Measurements from ENCODE around the gene SLC6A3.

Gene SLC6A3

DNA sequence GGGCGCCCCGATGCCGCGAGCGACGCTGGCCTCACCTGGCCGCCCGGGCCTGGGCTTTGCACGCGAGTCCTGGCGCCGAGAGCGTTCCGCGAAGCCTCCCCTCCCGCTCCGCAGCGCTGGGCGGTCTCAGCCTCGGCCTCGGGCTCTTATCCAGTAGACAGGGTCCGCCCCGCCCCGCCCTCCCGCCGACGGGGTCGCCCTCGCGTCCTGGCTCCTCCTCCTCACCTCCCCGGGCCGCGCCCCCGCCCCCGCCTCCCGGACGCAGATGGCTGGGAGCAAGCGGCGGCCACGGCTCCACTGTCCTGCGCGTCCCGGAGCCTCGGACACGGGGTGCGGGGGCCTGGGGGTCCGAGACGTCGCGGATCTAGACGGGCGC, at the start of gene SLC6A3:
Gene SLC6A3 (minus strand): TSS at position 128 of the 376 bp plus-strand sequence. CDS start 2,243 bp downstream, outside the sequence.
- no peak for DNase-seq

DNA sequence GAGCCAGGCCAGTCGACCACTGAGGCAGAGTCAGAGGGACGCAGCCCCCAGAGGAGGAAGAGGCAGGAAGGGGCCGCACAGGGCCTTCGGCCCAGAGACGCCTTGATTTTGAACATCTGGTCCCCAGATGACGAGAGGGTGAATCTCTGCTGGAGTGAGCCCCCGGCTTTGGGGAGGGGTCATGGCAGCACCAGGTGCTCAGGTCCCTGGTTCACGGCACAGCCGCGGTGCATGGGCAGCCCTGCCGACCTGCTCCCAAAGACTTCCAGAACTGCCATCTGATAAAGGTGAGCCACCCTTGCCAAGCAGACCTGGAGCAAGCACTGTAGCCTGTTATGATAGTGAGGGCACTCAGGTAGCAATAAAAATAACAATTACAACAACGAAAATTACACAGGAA, 48.7 kb upstream of the SLC6A3 start:
- DNase-seq, result no peak

DNA sequence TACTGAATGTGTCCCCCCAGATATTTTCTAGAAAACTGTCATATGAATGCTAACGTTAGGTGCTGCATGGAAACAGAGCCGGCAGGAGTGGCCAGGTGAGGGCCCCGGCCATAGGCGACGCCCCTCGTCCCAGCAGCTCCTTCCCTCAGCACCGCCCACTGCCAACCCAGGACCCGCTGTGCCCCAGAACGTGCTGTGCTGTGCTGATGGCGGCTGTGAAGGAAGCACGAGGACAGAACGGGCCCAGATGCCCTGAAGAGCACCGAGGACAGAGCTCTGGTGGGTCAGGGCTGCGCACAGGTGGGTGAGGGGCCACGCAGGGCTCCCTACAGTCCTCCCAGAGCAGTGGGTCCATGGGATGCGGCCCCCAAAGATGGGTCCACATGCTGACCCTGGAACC, 48.2 kb upstream of the SLC6A3 start:
- no peak for DNase-seq

DNA sequence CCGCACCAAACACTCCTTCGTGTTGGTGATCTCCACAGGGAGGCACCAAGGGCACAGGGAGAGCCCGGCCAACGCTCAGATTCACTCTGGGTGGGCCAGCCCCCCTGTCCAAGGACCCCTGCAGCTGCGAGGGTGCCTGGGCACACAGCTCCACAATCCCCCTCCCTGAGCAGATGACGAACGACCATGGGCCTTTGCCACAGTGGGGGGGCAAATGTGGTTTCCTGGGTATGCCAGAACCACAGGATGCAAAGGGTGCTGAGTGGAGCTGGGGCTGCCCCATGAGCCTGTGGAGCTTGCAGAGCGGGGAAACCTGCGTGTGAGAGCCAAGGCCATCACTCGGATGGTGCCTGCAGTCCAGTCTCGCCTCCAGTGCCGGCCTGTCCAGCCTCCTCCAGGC, 47.5 kb upstream of the SLC6A3 start:
- no peak for DNase-seq

DNA sequence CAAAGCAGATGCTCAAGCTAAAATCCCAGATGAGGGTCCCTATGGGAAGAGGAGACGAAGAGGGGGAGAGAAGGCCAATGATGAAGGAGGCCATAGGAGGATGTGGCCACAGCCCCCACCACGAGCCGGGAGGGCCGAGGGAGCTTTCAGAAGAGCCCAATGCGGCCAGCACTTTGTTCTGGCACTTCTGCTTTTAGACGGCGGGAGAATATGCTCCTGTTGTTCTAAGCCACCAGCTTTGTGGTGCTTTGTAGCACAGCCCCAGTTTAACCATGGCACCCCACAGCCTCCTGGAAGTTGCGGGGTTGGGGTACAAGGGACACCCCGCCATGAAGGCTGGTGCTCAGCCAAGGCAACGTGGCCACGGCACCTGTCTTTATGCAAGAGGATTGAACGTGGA, 45.1 kb upstream of the SLC6A3 start:
- no peak for DNase-seq

DNA sequence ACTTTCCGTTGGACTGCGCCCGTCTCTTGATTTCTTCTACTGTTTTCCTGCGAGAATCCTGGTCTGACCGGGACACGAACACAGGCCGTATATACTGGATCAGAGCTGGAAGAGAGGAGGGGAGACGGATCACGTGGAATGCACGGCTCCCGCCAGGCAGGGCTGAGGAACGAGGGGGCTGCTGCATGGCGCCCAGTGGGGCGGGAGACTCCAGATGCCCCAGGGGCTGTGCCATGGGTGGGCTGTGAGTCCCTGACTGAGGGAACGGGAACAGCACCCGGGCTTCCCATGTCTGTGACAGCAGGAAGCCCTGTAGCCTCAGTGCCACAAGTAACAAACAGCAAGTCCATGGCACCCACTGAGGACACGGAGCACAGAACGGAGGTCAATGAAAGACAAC, 44.5 kb upstream of the SLC6A3 start:
- no peak for DNase-seq

DNA sequence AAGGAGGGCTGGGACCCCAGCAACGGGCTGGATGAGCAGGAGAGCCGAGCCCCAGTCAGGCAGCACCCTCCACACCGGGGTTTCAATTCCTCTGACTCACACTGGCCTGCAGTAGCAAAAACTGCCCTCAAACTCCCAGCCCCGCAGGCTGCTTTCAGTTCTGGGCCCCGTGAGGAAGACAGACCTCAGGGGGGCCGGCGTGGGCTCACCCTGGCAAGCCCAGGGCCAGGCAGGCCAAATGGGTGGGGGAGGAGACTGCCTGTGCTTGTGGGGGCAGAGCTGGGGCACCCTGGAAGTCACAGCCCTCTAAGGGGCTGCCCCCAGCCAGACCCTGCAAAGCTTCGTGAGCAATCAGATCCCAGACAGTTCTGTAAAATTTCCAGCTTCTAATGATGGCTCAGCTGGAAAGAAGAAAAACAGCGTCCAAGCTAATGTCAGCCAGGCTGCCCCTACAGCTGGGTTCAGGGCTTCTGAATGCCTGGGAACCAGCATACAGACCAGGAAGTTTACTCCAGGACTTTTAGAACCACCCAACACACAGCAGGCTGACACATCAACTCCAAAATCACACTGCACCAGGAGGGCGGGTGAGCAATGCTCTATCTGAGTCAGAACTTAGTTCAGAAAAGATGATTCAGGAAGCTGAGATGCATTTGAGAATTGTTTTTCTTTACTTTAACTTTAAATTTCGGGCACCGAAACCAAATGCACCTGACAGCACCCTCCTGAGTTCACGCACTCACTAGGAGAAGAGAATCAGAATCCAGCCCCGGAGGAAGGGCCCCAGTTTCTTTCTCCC, 43.8 kb upstream of the SLC6A3 start:
- DNase-seq, result no peak

DNA sequence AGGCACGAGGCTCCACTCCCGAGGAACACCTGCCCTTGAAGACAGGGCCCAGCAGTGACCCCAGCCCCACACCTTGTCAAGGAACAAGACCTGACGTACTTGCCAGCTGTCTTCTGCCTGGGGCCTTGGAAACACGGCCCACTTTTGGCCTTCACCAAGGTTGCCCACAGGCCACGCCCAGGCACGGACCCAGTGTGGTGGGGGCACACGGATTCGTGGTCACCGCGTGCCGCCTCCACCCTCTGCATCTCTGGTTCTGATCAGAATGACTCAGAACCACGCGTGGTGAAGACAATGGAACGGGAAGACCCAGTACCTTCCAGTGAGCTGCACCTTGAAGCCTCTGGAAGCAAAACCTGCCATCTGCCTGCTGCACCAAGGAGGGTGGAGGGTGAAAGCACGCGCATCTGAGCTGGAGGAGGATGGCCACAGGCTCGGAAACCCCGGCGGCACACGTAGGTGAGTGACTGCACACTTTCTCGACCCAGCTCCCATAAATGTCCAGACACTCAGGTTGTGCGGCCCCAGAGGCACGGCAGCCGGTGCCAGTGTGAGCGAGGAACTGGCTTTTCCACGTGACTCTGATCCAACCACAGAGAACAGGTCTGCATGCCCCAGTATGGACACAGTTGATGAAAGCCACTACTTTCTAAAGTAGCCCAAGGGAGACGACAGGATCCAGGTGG, 42.0 kb upstream of the SLC6A3 start:
- DNase-seq, result no peak

DNA sequence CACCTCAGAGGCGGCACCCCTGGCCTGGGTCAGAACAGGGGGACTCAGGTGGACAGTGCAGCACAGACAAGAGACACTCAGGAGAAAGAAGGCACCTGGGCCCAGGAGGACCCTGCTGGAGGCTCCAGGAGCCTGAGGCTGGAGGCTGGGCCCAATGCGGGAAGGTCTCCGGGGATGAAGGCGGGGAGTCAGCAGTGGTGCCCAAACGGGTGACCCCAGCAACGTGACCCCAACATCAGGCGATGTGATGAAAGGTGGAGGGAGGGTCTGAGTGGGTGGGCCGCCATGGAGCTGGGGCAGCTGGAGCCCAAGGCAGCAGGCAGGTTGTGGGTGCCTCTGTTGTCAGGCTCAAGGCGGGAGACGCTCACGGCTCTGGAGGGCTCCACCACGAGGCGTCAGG, 41.0 kb upstream of the SLC6A3 start:
- no peak for DNase-seq

DNA sequence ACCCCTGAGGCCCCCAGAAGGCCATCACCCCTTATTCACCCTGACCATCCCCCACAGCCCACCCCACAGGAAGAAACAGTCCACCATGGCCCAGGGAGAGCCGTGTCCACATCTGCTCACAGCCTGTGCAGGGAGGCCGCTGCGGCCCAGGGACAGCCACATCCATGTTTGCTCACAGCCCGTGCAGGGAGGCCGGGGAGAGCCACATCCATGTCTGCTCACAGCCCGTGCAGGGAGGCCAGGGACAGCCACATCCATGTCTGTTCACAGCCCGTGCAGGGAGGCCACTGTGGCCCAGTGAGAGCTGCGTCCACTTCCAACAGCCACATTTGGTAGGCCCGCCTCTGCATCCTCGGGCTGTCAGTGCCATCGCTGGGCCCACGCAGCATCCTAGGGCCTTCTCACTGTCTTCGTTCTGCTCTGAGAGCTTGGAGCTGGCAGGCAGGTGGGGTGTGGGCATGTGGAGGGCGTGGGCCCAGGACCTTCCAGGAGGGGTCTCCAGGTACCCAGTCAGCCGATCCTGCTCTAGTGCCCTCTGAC, 40.4 kb upstream of the SLC6A3 start:
- no peak for DNase-seq

DNA sequence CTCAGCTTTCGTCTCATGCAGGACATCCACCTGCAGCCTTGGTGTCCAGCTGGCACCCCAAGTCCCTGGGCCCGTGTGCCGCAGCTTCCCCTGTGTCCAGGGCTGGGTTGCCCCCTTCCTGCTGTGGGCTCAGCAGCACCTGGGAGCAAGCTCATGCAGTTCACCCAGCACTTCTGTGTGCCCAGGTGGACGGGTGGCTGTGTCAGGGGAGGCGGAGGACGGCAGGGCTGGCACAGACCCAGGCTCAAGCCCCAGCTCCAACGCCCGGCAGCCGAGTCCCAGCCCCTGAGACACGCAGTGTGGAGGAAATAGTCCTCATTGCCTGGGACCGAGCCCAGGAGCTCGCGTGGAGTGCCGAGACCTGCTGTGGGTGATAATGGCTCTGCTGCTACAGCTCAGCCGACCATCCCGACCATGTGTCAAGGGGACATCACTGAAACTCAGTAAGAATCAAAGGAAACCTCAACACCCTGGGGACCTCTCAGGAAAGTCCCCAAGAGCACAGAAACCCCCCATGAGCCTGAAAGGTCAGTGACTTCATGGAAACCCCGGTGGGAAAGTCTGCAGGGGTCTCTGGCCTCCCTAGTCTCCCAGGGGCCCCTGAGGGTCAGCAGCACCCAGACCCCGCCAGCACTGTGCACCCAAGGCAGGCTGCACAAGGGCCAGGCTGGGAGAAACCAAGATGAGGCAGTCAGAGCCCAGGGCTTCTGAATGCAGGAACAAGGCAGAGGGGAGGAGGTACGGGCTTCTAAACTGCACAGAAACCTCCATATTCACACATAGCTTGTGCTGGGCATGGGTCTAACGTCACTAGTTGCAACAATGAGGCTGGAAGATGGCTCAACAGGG, 39.7 kb upstream of the SLC6A3 start:
- DNase-seq, result no peak

DNA sequence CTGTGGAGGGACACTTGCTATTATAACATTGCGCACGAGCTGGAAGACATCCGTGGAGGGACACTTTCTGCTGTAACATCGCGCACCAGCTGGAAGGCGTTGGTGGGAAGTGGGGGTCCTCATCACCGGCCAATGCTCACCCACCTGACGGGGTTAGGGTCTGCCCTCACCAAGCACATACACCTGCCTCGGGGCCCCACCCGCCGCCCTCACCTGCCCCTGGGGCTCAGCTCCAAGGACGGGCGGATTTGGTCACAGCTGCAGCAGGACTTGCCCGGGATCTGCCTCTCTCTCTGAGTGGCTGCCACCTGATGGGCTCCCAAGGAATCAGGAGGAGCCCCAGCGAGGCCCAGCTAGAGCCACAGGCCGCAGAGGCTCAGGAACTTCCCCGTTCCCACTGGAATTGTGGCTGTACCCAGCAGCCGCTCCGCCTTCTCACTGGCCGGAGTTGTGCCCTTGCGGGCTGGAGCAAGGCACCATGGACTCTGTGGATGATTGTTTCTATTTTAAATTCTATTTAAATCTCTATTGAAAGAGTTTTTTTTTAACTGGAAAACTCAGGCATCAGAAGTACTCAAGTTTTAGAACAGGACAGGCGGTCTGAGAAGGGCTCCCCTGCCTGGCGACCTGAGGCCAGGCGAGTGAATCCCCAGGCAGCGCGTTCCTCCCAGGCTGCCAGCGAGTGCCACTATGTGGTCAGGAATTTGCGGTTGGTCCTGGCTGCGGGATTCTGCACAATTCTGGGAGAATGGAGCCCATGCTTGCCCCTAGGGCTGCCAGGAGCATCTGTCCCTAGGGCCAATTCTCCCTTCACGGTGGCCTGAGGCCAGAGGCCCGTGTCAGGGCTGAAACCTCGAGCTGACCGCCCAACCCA, 38.9 kb upstream of the SLC6A3 start:
- no peak for DNase-seq

DNA sequence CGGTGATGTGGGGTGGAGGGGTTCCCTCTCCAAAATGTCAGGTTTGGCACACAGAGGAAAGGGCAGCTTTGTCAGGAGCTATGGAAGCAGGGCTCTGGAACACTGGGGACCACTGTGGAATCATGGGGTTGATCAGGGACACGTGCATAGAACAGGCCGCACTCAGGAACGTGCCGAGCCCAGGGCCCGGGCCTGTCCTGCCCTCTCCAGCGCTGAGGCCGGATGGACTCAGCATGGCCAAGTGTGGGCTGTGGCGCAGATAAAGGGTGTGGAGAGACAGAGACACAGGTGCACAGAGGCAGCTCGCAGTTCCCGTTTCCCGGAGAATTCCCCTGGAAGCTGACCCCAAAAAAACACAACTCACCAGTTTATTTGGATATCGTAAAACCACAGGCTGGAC, 37.8 kb upstream of the SLC6A3 start:
- no peak for DNase-seq

DNA sequence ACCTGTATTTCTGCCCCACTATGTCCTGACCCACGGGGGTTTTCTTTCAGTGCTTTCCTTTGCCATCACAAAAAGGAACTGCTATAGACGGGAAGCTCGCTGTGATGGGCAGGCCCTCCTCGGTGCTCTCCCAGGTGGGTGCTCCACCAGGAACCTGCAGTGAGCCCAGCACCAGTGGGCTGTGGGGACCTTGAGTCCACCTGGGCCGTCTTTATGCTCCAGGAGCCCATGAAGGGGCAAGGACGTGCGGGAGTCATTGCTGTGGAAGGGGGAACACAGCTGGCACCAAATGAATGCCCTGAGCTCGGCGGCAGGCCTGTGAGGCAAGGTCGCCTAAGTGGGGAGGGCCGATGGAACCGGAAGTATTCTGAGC, 36.7 kb upstream of the SLC6A3 start:
- DNase-seq, result no peak

DNA sequence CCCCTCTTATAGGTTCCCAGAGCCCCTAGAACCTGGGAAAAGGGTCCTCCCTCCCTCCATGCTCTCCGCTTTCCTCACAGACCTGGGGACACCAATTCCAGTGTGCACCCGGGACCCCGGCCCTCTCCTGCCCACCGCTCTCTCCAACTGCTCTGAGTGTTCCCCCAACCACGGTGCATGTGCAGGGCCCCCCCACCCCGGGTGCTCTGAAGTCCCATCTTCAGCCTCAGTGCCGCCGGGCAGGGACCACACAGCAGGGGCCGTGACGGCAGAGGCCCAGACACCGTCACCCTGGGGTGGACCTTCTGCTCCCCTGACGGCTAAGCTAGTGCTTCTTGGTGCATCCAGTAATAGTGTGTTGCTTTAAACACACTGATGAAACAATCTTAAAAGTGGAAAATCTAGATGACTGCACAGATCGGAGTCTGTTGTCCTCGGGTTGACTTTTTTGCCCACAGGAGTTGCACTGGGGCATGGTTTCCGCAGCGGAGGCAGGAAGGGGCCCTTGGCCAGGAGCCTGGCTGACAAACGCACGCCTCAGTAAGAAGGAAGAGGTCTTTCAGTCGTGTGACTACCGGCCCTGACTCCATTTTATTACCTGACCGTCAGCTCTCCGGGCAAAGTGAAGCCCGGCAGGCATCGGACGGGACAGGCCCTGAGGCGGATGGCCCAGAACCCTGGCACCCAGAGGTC, 36.2 kb upstream of the SLC6A3 start:
- DNase-seq, result no peak

DNA sequence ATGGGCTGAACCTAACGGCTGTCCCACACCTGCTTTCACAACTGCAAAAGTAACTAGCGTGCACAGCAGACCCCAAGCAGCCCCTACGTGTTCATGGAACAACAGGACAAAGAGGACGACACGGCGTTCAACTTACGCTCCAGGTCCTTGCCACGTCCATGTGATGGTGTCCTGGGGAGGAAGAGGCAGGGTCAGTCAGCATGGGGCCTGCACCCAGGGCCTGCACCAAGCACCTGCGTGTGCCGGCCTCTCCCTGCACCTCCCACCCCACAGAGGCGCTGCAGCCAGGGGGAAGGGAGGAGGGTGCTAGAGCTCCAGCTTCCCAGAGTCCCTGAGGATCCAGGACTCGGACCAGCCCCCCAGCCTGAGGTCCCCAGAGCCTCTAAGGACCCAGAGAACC, 35.6 kb upstream of the SLC6A3 start:
- no peak for DNase-seq

DNA sequence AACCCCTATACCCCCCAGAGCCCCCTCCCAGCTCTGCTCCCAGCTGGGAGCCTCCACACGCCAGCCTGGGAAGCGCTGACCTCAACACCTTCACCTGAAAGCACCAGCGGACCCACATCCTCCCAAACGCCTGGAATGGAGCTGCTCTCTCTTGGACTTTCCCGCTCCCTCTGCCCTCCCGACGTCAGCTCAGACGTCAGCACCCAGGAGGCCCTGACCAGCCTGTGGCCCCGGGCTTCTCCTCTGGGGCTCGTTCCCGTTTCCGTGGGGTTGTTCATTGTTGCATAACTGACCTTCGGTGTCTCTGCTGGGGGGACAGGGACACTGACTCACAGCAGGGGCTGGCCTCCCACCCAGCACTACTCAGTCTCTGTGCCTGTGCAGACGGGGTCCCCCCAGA, 35.0 kb upstream of the SLC6A3 start:
- no peak for DNase-seq

DNA sequence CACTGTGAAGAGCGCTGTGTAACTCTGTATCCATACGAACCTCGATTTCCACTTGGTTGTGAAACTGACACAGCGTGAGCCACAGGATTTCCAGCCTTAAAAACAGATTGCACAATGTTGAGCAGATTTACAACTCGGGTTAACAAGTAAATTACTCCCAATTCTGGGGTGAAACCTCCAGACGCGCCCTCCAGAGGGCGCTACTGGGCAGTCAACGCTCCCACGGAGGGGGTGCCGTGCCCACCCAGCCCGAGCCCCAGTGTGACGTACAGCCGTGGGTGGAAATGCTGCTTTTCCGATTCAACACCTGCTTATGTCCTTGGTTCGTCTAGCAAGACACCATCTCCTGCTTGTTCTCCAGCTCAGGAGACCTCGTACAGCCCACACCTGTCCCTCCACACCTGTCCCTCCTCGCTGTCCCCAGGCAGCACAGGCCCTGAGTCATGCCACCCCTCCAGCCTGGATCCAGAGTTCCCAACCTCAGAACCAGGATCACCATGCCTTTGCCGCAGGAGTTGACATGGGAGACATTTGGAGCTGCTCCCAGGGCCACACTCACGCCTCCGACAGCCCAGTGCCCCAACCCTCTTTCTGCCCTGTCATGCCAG, 34.4 kb upstream of the SLC6A3 start:
- DNase-seq, result no peak

DNA sequence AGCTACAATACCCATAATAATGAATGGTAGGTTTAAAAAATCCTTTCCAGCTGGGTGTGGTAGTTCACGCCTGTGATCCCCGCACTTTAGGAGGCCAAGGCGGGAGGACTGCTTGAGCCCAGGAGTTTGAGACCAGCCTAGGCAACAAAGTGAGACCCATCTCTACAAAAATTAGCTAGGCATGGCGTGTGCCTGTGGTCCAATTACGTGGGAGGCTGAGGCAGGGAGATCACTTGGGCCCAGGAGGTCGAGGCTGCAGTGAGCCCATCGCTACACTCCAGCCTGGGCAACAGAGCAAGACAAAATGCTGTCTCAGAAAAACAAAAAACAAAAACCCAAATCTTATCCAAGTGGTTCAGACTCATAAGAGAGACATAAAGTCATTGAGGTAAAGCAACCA, 33.8 kb upstream of the SLC6A3 start:
- no peak for DNase-seq

DNA sequence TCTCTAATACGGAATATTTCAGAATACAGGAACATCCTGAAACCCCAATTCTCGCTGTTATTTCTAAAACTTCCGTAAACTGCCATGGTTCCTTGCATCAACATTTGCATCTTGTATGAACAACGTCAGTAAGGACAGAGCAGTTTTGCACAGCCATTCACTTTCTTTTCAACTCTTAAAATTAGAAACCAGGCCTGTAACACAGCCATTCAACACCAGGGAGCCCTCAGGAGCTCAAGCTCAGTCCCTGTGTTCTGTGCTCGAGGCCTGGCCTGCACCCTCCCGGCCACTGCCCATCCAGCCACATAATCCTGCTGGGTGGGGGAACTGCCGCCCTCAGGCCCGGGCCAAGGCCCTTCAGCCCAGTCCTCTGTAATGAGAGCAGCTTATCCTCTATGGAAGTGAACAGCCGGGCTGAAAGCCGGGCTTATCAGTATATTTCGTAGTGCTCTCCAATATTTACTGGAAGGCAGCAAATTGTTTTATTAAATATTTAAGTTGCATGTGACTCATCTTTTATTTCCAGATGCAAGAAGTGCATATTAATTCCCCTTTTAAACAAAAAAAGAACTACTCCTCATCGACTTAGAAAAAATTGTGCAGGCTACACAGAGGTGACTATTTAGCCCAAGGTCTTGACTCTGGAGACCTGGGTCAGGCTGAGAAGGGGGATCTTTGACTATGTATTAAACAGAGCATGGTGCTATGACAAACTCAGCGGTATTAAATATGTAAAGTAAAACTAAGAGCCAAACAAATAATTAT, 33.2 kb upstream of the SLC6A3 start:
- DNase-seq, result no peak

DNA sequence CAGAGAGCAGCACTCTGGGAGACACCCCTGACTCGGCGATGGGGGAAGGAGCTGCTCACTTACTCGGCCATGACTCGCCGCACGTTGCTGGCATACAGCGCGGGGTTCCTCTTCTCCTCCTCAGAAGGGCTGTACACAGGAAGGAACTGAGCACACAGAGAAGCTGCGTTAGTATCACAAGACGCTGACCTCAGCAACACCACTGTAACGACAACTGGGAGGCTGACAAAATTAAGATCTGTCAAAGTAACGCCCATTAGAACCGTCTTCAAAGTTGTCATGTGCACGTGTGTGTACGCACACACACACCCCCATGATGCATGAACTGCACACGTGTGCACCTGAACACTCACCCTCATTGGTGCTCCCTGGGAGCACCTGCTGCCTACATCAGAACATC, 32.1 kb upstream of the SLC6A3 start:
- no peak for DNase-seq

All from NCI-H1436 treated with DMSO at 0.1 percent for 48 hours (cell line).